HEK293T (cell line): ENCODE data around the gene POLR2L.

Experiments used
- BHLHE40 ChIP-seq: fragments of 450-650 bp; IDR thresholded peaks from 2 replicates; pipeline ENCODE4 v1.6.1; 2016; ENCODE audit warnings: mild to moderate bottlenecking, moderate library complexity, borderline replicate concordance
- ELF4 ChIP-seq: fragments of 450-650 bp; IDR thresholded peaks from 2 replicates; pipeline ENCODE4 v1.6.1; 2017; ENCODE audit warnings: antibody characterized with exemption
- FOXA1 ChIP-seq: fragments of 450-650 bp; IDR thresholded peaks from 2 replicates; pipeline ENCODE4 v1.6.1; 2016; ENCODE audit warnings: mild to moderate bottlenecking
- L3MBTL2 ChIP-seq: fragments of 450-650 bp; conservative IDR thresholded peaks from 2 replicates; pipeline ENCODE4 v1.6.1; 2016; ENCODE audit warnings: mild to moderate bottlenecking
- LEF1 ChIP-seq: fragments of 450-650 bp; IDR thresholded peaks from 2 replicates; pipeline ENCODE4 v1.6.1; 2017; ENCODE audit warnings: mild to moderate bottlenecking, borderline replicate concordance
- SP1 ChIP-seq: fragments of 450-650 bp; IDR thresholded peaks from 2 replicates; pipeline ENCODE4 v1.6.1; 2017
- TARDBP ChIP-seq: fragments of 450-650 bp; IDR thresholded peaks from 2 replicates; pipeline ENCODE4 v1.6.1; 2016
- ZNF384 ChIP-seq: fragments of 450-650 bp; IDR thresholded peaks from 2 replicates; pipeline ENCODE4 v1.6.1; 2016

GRCh38 chr11:884578-885070, 42.3 kb upstream of the POLR2L start:
- TF ChIP-seq BHLHE40 (no peak), ZNF384 (no peak), L3MBTL2 (no peak), SP1 (no peak), ELF4 (no peak), LEF1 (no peak), FOXA1 (no peak), TARDBP (no peak)
